Measurements from ENCODE around the gene GYG2.

- TF ChIP-seq CTCF (conservative IDR thresholded peaks at IDR 0.05; ENCODE audit: low read depth, low read length) (no peak), EZH2 (IDR thresholded peaks at IDR 0.05; ENCODE audit: borderline replicate concordance, low read depth, low read length, poor library complexity, severe bottlenecking) (no peak)
Observed at GRCh38 chrX:2862404-2862803, 33.7 kb downstream of the GYG2 start.

Measured in A673 (cell line).